HCT116 (cell line): ENCODE data around the gene KIF21B.

Experiments used
- EZH2 ChIP-seq: fragments of 200-600 bp; sonication (generic); IDR thresholded peaks from 2 replicates; pipeline ENCODE4 v1.6.1; 2017; ENCODE audit warnings: antibody characterized with exemption, mixed run types
- EZH2phosphoT487 ChIP-seq: fragments of 200-600 bp; IDR thresholded peaks from 2 replicates; pipeline ENCODE4 v1.6.1; 2018; ENCODE audit warnings: antibody characterized with exemption, borderline replicate concordance
- FOSL1 ChIP-seq: IDR thresholded peaks from 2 replicates; pipeline ENCODE4 v1.6.1; 2012; ENCODE audit warnings: low read depth
- POLR2A ChIP-seq: IDR thresholded peaks from 2 replicates; pipeline ENCODE4 v1.7.0; 2011; ENCODE audit warnings: borderline replicate concordance; ENCODE audit not compliant: insufficient read depth, insufficient read length; ENCODE audit errors: extremely low read depth
- SRF ChIP-seq: IDR thresholded peaks from 2 replicates; pipeline ENCODE4 v1.6.1; 2012; ENCODE audit warnings: low read depth
- TCF7L2 ChIP-seq: IDR thresholded peaks from 2 replicates; pipeline ENCODE4 v1.7.0; 2011; ENCODE audit warnings: borderline replicate concordance, inconsistent platforms; ENCODE audit not compliant: insufficient read depth, insufficient read length; ENCODE audit errors: extremely low read depth
- YY1 ChIP-seq: IDR thresholded peaks from 2 replicates; pipeline ENCODE4 v1.6.1; 2011; ENCODE audit warnings: low read length, low read depth, moderate library complexity, mild to moderate bottlenecking; ENCODE audit not compliant: insufficient replicate concordance; ENCODE audit errors: extremely low read depth
- ZFX ChIP-seq: fragments of 450-650 bp; IDR thresholded peaks from 2 replicates; pipeline ENCODE4 v1.6.1; 2017
- TF ChIP-seq, protein P1 (sequence below): IDR thresholded peaks from 2 replicates; pipeline ENCODE4 v1.6.1; 2012
- TF ChIP-seq, protein P2 (sequence below), 3 experiments: fragments of 200-600 bp in 1 of 3; sonication (generic) in 1 of 3; IDR thresholded peaks in 2 of 3; conservative IDR thresholded peaks in 1 of 3; 2 replicates each; pipeline ENCODE4 v1.5.1; 2012 to 2017; ENCODE audit warnings: low read depth in 2 of 3, low read length in 2 of 3, antibody characterized with exemption in 1 of 3, borderline replicate concordance in 1 of 3, control low read depth in 1 of 3, mild to moderate bottlenecking in 1 of 3, mixed read lengths in 1 of 3, mixed run types in 1 of 3, moderate library complexity in 1 of 3; ENCODE audit not compliant: insufficient read depth in 1 of 3
- TF ChIP-seq, protein P3 (sequence below): IDR thresholded peaks from 2 replicates; pipeline ENCODE4 v1.6.1; 2012; ENCODE audit warnings: low read depth

DNA sequence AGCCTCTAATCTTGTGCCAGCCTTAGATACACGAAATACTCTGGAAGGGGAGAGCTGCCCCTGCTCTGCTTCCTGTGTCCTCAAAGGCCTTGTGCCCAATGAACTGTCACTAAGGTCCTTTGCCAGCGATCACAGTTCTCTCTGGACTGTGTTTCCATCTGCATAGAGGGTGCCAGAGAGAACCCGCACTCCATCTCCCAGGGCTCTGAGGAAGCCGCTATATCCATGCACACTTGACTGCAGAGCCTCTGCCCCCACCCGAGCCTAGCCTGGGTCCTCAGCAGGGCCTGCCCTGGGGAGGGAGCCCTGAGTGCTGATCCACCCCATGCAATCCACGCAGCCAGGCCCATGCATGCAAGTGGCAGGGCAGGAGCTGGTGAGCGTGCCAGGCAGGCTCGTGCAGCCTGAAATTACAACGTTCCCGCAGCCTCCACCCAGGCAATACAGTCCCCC, 30.6 kb upstream of the KIF21B start:
- TF ChIP-seq YY1 (no peak), POLR2A (no peak), ZFX (no peak), EZH2phosphoT487 (no peak), FOSL1 (no peak), SRF (no peak), EZH2 (no peak), TCF7L2 (no peak)
- TF ChIP-seq, protein P1, sequence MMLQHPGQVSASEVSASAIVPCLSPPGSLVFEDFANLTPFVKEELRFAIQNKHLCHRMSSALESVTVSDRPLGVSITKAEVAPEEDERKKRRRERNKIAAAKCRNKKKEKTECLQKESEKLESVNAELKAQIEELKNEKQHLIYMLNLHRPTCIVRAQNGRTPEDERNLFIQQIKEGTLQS, result no peak
- TF ChIP-seq, protein P2, sequence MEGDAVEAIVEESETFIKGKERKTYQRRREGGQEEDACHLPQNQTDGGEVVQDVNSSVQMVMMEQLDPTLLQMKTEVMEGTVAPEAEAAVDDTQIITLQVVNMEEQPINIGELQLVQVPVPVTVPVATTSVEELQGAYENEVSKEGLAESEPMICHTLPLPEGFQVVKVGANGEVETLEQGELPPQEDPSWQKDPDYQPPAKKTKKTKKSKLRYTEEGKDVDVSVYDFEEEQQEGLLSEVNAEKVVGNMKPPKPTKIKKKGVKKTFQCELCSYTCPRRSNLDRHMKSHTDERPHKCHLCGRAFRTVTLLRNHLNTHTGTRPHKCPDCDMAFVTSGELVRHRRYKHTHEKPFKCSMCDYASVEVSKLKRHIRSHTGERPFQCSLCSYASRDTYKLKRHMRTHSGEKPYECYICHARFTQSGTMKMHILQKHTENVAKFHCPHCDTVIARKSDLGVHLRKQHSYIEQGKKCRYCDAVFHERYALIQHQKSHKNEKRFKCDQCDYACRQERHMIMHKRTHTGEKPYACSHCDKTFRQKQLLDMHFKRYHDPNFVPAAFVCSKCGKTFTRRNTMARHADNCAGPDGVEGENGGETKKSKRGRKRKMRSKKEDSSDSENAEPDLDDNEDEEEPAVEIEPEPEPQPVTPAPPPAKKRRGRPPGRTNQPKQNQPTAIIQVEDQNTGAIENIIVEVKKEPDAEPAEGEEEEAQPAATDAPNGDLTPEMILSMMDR (IDR thresholded peaks at IDR 0.05 in 2 of 3, conservative IDR thresholded peaks at IDR 0.05 in 1 of 3; ENCODE audit: borderline replicate concordance in 1 of 3, insufficient read depth in 1 of 3, low read depth in 2 of 3, low read length in 2 of 3), result no peak
- TF ChIP-seq, protein P3, sequence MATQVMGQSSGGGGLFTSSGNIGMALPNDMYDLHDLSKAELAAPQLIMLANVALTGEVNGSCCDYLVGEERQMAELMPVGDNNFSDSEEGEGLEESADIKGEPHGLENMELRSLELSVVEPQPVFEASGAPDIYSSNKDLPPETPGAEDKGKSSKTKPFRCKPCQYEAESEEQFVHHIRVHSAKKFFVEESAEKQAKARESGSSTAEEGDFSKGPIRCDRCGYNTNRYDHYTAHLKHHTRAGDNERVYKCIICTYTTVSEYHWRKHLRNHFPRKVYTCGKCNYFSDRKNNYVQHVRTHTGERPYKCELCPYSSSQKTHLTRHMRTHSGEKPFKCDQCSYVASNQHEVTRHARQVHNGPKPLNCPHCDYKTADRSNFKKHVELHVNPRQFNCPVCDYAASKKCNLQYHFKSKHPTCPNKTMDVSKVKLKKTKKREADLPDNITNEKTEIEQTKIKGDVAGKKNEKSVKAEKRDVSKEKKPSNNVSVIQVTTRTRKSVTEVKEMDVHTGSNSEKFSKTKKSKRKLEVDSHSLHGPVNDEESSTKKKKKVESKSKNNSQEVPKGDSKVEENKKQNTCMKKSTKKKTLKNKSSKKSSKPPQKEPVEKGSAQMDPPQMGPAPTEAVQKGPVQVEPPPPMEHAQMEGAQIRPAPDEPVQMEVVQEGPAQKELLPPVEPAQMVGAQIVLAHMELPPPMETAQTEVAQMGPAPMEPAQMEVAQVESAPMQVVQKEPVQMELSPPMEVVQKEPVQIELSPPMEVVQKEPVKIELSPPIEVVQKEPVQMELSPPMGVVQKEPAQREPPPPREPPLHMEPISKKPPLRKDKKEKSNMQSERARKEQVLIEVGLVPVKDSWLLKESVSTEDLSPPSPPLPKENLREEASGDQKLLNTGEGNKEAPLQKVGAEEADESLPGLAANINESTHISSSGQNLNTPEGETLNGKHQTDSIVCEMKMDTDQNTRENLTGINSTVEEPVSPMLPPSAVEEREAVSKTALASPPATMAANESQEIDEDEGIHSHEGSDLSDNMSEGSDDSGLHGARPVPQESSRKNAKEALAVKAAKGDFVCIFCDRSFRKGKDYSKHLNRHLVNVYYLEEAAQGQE, result no peak
